H9 (cell line): ENCODE measurements around the gene JUP. TPM values are rescaled to one million over a fixed set of nuclear protein-coding genes. Genes with fewer than 3 reads are reported as not detected.

Experiments
- DNase-seq: peaks from one replicate; pipeline ENCODE4 v3.0.0-alpha.2; 2017
- H2AFZ ChIP-seq: one replicate; pipeline ENCODE4 v1.6.1; 2013; ENCODE audit warnings: mild to moderate bottlenecking, low read length, control low read depth, moderate library complexity
- H2AK5ac ChIP-seq: 2 replicates; pipeline ENCODE4 v1.6.1; 2013; ENCODE audit warnings: low read length, control low read depth, mixed read lengths; ENCODE audit not compliant: insufficient read length
- H2BK120ac ChIP-seq: one replicate; pipeline ENCODE4 v1.6.1; 2013; ENCODE audit warnings: low read depth, mild to moderate bottlenecking, low read length, control low read depth, inconsistent platforms; ENCODE audit not compliant: poor library complexity, severe bottlenecking
- H2BK12ac ChIP-seq: 2 replicates; pipeline ENCODE4 v1.6.1; 2013; ENCODE audit warnings: low read length, control low read depth, mixed read lengths, low read depth; ENCODE audit not compliant: insufficient read length
- H2BK15ac ChIP-seq: 2 replicates; pipeline ENCODE4 v1.6.1; 2013; ENCODE audit warnings: low read depth, low read length, control low read depth
- H2BK20ac ChIP-seq: one replicate; pipeline ENCODE4 v1.6.1; 2013; ENCODE audit warnings: low read depth, mild to moderate bottlenecking, low read length, control low read depth, inconsistent platforms; ENCODE audit not compliant: poor library complexity, severe bottlenecking
- H2BK5ac ChIP-seq: 2 replicates; pipeline ENCODE4 v1.6.1; 2013; ENCODE audit warnings: low read length, control low read depth, mixed read lengths; ENCODE audit not compliant: insufficient read length
- H3K14ac ChIP-seq: 2 replicates; pipeline ENCODE4 v1.6.1; 2013; ENCODE audit warnings: low read length, control low read depth; ENCODE audit not compliant: insufficient read depth
- H3K18ac ChIP-seq: 2 replicates; pipeline ENCODE4 v1.6.1; 2013; ENCODE audit warnings: low read depth, mild to moderate bottlenecking, mixed read lengths, low read length, control low read depth; ENCODE audit not compliant: insufficient read length
- H3K23ac ChIP-seq: 2 replicates; pipeline ENCODE4 v1.6.1; 2013; ENCODE audit warnings: low read length, control low read depth, mixed read lengths, low read depth; ENCODE audit not compliant: insufficient read length
- H3K23me2 ChIP-seq: 2 replicates; pipeline ENCODE4 v1.6.1; 2013; ENCODE audit warnings: low read depth, mild to moderate bottlenecking, mixed read lengths, low read length, control low read depth; ENCODE audit not compliant: insufficient read length, poor library complexity, severe bottlenecking
- H3K27ac ChIP-seq: 2 replicates; pipeline ENCODE4 v1.5.1; 2013; ENCODE audit warnings: low read length, control low read depth, mixed read lengths, low read depth; ENCODE audit not compliant: insufficient read length
- H3K27me3 ChIP-seq: 2 replicates; pipeline ENCODE4 v1.6.1; 2013; ENCODE audit warnings: low read length, control low read depth, inconsistent platforms; ENCODE audit not compliant: insufficient read depth
- H3K4ac ChIP-seq: 2 replicates; pipeline ENCODE4 v1.6.1; 2013; ENCODE audit warnings: low read depth, mild to moderate bottlenecking, control low read depth, inconsistent platforms, low read length, moderate library complexity
- H3K4me1 ChIP-seq: 2 replicates; pipeline ENCODE4 v1.6.1; 2013; ENCODE audit warnings: low read length, control low read depth, inconsistent platforms; ENCODE audit not compliant: insufficient read depth
- H3K4me2 ChIP-seq: 2 replicates; pipeline ENCODE4 v1.6.1; 2013; ENCODE audit warnings: low read length, control low read depth, mixed read lengths; ENCODE audit not compliant: insufficient read length, insufficient read depth
- H3K56ac ChIP-seq: 2 replicates; pipeline ENCODE4 v1.6.1; 2013; ENCODE audit warnings: low read depth, mild to moderate bottlenecking, mixed read lengths, low read length, control low read depth; ENCODE audit not compliant: insufficient read length
- H3K79me1 ChIP-seq: 2 replicates; pipeline ENCODE4 v1.6.1; 2013; ENCODE audit warnings: low read depth, mild to moderate bottlenecking, moderate library complexity, low read length, control low read depth, inconsistent platforms; ENCODE audit not compliant: insufficient read depth, poor library complexity, severe bottlenecking
- H3K79me2 ChIP-seq: 2 replicates; pipeline ENCODE4 v1.6.1; 2013; ENCODE audit warnings: low read length, control low read depth, inconsistent platforms; ENCODE audit not compliant: insufficient read depth
- H3K9ac ChIP-seq: 2 replicates; pipeline ENCODE4 v1.6.1; 2013; ENCODE audit warnings: low read length, control low read depth, mixed read lengths; ENCODE audit not compliant: insufficient read length; ENCODE audit errors: extremely low read depth
- H3K9me3 ChIP-seq: one replicate; pipeline ENCODE4 v1.6.1; 2013; ENCODE audit warnings: low read depth, low read length, inconsistent platforms; ENCODE audit not compliant: control insufficient read depth
- H3T11ph ChIP-seq: one replicate; pipeline ENCODE4 v1.6.1; 2013; ENCODE audit warnings: mild to moderate bottlenecking, low read length, control low read depth, inconsistent platforms
- H4K20me1 ChIP-seq: one replicate; pipeline ENCODE4 v1.6.1; 2013; ENCODE audit not compliant: control insufficient read depth, insufficient read length, insufficient read depth
- H4K5ac ChIP-seq: 2 replicates; pipeline ENCODE4 v1.6.1; 2013; ENCODE audit warnings: low read depth, mild to moderate bottlenecking, mixed read lengths, low read length, control low read depth; ENCODE audit not compliant: insufficient read length
- H4K8ac ChIP-seq: replicated peaks from 2 replicates; pipeline ENCODE4 v1.6.1; 2013; ENCODE audit warnings: low read length, control low read depth, mixed read lengths, low read depth; ENCODE audit not compliant: insufficient read length
- H4K91ac ChIP-seq: 2 replicates; pipeline ENCODE4 v1.6.1; 2013; ENCODE audit warnings: low read depth, mild to moderate bottlenecking, moderate library complexity, mixed read lengths, low read length, control low read depth; ENCODE audit not compliant: insufficient read length
- H3K27ac Mint-ChIP-seq, 3 experiments: 2 replicates in 2 of 3; 3 replicates in 1 of 3; pipeline ENCODE4 v1.8.0; 2020 to 2021; ENCODE audit warnings: mixed read lengths in 3 of 3, mild to moderate bottlenecking in 1 of 3, moderate library complexity in 1 of 3
- H3K27me3 Mint-ChIP-seq: 2 replicates; pipeline ENCODE4 v1.8.0; 2021; ENCODE audit warnings: low read depth, mild to moderate bottlenecking, moderate library complexity, mixed read lengths
- H3K36me3 Mint-ChIP-seq, 3 experiments: 2 replicates in 2 of 3; 3 replicates in 1 of 3; pipeline ENCODE4 v1.8.0; 2020 to 2021; ENCODE audit warnings: low read depth in 3 of 3, mixed read lengths in 3 of 3; ENCODE audit not compliant: insufficient read depth in 1 of 3
- H3K4me1 Mint-ChIP-seq, 2 experiments: 2 replicates each; pipeline ENCODE4 v1.8.0; 2020; ENCODE audit warnings: mixed read lengths in 2 of 2
- H3K4me3 Mint-ChIP-seq, 2 experiments: 2 replicates in 1 of 2; 3 replicates in 1 of 2; pipeline ENCODE4 v1.8.0; 2020 to 2021; ENCODE audit warnings: mild to moderate bottlenecking in 2 of 2, mixed read lengths in 2 of 2, moderate library complexity in 1 of 2
- H3K9me3 Mint-ChIP-seq, 2 experiments: 2 replicates in 1 of 2; 3 replicates in 1 of 2; pipeline ENCODE4 v1.8.0; 2020; ENCODE audit warnings: mild to moderate bottlenecking in 2 of 2, mixed read lengths in 2 of 2, moderate library complexity in 1 of 2
- CTCF ChIP-seq: fragments of 200-600 bp; sonication (generic); conservative IDR thresholded peaks from 3 replicates; pipeline ENCODE4 v1.8.0; 2021; ENCODE audit warnings: antibody characterized with exemption, mild to moderate bottlenecking
- WGBS: extraction: QIAGEN DNeasy Blood & Tissue Kit; methylation state at CpG from one replicate; pipeline ENCODE4 v1.1.7; 2013; ENCODE audit warnings: missing lambda C conversion rate, low lambda C conversion rate, mixed read lengths; ENCODE audit not compliant: insufficient read length; ENCODE audit errors: extremely low coverage; 5-methylcytosine and 5-hydroxymethylcytosine counted together
- total RNA-seq: library from RNA; stranded (reverse); gene quantifications from 2 replicates; pipeline ENCODE4 v1.2.1, GENCODE V29; 2021

Gene JUP
- total RNA-seq, 1 experiment from 2014 or later = 90.1 TPM

- no peaks in the 10 kb centered on the region for H3K4me1 ChIP-seq
- H2BK20ac ChIP-seq = no peak overlapping the region
- no peak overlapping the region for H3K23ac ChIP-seq
- H2BK15ac ChIP-seq = no peak overlapping the region
- no peak overlapping the region for H2AK5ac ChIP-seq
- H3K23me2 ChIP-seq = no peaks in the 10 kb centered on the region
- Mint-ChIP-seq H3K36me3 (peaks cover 53 to 85% (median 81%) of the 10 kb centered on the region in 3 experiments), H3K27me3 (no peaks in the 10 kb centered on the region), H3K4me1 (no peaks in the 10 kb centered on the region), H3K9me3 (no peaks in the 10 kb centered on the region), H3K27ac (no peak overlapping the region), H3K4me3 (no peak overlapping the region)
- no CpG with 5 or more reads among the region's 9 CpGs for WGBS
- no peaks in the 10 kb centered on the region for H3K9me3 ChIP-seq
- no peaks in the 10 kb centered on the region for H3K79me2 ChIP-seq
- H3K9ac ChIP-seq = no peak overlapping the region
- no peak for DNase-seq
- no peak overlapping the region for H2BK5ac ChIP-seq
- H3K4me2 ChIP-seq = no peak overlapping the region
- H4K91ac ChIP-seq = no peak overlapping the region
- H3T11ph ChIP-seq = no peak overlapping the region
- H2BK120ac ChIP-seq = no peak overlapping the region
- H3K4ac ChIP-seq = no peak overlapping the region
- H2AFZ ChIP-seq = no peak overlapping the region
- no peak overlapping the region for H3K14ac ChIP-seq
- H4K20me1 ChIP-seq = no peaks in the 10 kb centered on the region
- no peaks in the 10 kb centered on the region for H3K79me1 ChIP-seq
- no peak for TF ChIP-seq CTCF
- no peaks in the 10 kb centered on the region for H3K27me3 ChIP-seq
- H3K18ac ChIP-seq = no peak overlapping the region
- no peak overlapping the region for H4K8ac ChIP-seq
- H2BK12ac ChIP-seq = no peak overlapping the region
- H3K27ac ChIP-seq = no peak overlapping the region
- H4K5ac ChIP-seq = no peak overlapping the region
- no peak overlapping the region for H3K56ac ChIP-seq
These were observed 27.9 kb downstream of the JUP start for GRCh38 chr17:41758601-41759000.
